PFSK-1 (cell line): ENCODE data around the gene ATP5F1A.

Experiments used
- POLR2AphosphoS5 ChIP-seq: IDR thresholded peaks from 2 replicates; pipeline ENCODE4 v1.6.1; 2012; ENCODE audit warnings: low read depth, mild to moderate bottlenecking, control low read depth, low read length, moderate library complexity
- SIN3A ChIP-seq: IDR thresholded peaks from 2 replicates; pipeline ENCODE4 v1.6.1; 2012; ENCODE audit warnings: mild to moderate bottlenecking, low read length, moderate library complexity, borderline replicate concordance; ENCODE audit not compliant: insufficient read depth
- TAF1 ChIP-seq: IDR thresholded peaks from 2 replicates; pipeline ENCODE4 v1.6.1; 2012; ENCODE audit warnings: low read length, control low read depth, borderline replicate concordance; ENCODE audit not compliant: insufficient read depth
- TF ChIP-seq, protein P1 (sequence below), 2 experiments: IDR thresholded peaks; 2 replicates each; pipeline versions ENCODE4 v1.6.1 to v1.8.0; 2011 to 2012; ENCODE audit warnings: low read depth in 2 of 2, low read length in 2 of 2, control low read depth in 1 of 2, inconsistent platforms in 1 of 2, mild to moderate bottlenecking in 1 of 2, moderate library complexity in 1 of 2; ENCODE audit not compliant: insufficient read depth in 1 of 2

DNA sequence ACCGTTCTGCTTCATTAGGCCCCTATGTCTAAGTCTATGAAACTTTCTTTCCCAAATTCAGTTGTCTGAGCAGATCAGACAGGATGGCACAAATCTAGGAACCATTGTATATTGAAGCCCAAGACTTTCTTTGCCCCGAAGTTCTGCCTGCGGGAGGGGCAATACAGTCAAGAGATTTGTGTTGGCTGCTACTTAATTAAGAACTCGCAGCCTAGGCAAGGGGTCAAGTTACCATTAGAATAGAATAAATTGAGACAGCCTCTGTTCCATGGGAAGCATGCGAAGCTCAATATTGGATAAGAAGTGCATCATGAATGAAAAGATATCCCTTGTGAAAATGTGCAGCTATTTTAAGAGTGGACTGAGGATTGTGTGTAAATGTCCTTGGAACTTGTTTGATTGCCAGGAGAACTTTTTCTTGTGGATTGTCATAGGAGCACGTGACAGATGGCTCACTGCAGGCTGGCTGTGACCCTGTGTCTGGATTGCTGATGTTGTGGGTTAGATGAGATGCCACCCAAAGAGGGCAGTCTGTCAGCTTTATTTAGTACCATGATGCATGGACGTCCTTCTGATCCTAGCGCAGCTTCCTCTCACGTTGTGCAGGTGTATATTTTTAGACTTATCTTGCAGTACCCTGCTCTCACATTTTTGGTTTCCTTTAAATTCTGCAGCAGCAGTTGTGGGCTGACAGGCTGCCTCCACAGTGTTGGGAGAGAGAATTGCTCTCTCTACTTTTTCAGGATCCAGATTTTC is 37.0 kb upstream of the ATP5F1A start:
- TF ChIP-seq TAF1 (no peak), SIN3A (no peak), POLR2AphosphoS5 (no peak)
- TF ChIP-seq, protein P1, sequence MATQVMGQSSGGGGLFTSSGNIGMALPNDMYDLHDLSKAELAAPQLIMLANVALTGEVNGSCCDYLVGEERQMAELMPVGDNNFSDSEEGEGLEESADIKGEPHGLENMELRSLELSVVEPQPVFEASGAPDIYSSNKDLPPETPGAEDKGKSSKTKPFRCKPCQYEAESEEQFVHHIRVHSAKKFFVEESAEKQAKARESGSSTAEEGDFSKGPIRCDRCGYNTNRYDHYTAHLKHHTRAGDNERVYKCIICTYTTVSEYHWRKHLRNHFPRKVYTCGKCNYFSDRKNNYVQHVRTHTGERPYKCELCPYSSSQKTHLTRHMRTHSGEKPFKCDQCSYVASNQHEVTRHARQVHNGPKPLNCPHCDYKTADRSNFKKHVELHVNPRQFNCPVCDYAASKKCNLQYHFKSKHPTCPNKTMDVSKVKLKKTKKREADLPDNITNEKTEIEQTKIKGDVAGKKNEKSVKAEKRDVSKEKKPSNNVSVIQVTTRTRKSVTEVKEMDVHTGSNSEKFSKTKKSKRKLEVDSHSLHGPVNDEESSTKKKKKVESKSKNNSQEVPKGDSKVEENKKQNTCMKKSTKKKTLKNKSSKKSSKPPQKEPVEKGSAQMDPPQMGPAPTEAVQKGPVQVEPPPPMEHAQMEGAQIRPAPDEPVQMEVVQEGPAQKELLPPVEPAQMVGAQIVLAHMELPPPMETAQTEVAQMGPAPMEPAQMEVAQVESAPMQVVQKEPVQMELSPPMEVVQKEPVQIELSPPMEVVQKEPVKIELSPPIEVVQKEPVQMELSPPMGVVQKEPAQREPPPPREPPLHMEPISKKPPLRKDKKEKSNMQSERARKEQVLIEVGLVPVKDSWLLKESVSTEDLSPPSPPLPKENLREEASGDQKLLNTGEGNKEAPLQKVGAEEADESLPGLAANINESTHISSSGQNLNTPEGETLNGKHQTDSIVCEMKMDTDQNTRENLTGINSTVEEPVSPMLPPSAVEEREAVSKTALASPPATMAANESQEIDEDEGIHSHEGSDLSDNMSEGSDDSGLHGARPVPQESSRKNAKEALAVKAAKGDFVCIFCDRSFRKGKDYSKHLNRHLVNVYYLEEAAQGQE (IDR thresholded peaks at IDR 0.05; ENCODE audit: insufficient read depth in 1 of 2, low read depth in 2 of 2, low read length in 2 of 2), result no peak
